Breast epithelium (tissue), 4 donors: ENCODE data around the gene TRAM2. TPM values are rescaled to one million over a fixed set of nuclear protein-coding genes. Genes with fewer than 3 reads are reported as not detected.
A peak's percentile ranks its signal among the peaks of the same experiment; 100 is the strongest.

Source experiments
- DNase-seq, 2 donors: peaks; one replicate each; pipeline ENCODE4 v3.0.0-alpha.2; 2019; ENCODE audit warnings: low spot score in 2 of 2
- H3K27ac ChIP-seq, 2 donors: fragments of 200-600 bp; sonication (generic) in 1 of 2; one replicate each; pipeline ENCODE4 v1.5.1; 2016 to 2019; ENCODE audit warnings: mild to moderate bottlenecking in 1 of 2
- H3K27me3 ChIP-seq, 2 donors: fragments of 200-600 bp; sonication (generic) in 1 of 2; one replicate each; pipeline versions ENCODE4 v1.5.1 to v1.6.0; 2017 to 2019; ENCODE audit warnings: control low read depth in 1 of 2, mild to moderate bottlenecking in 1 of 2
- H3K36me3 ChIP-seq: fragments of 200-600 bp; one replicate; pipeline ENCODE4 v1.5.1; 2019
- H3K4me1 ChIP-seq, 2 donors: fragments of 200-600 bp; sonication (generic); one replicate each; pipeline ENCODE4 v1.5.1; 2016 to 2019; ENCODE audit warnings: control low read depth in 1 of 2
- H3K4me3 ChIP-seq, 3 donors: fragments of 200-600 bp; sonication (generic); 1 replicate in 2 of 3; 2 replicates in 1 of 3; pipeline ENCODE4 v1.5.1; 2016 to 2019; ENCODE audit warnings: mild to moderate bottlenecking in 3 of 3, moderate library complexity in 2 of 3
- H3K9me3 ChIP-seq, 2 donors: fragments of 200-600 bp; sonication (generic) in 1 of 2; one replicate each; pipeline ENCODE4 v1.5.1; 2016 to 2019; ENCODE audit warnings: control low read depth in 1 of 2
- CTCF ChIP-seq, 3 donors: fragments of 450-650 bp; IDR thresholded peaks; one replicate each; pipeline ENCODE4 v1.5.1; 2016 to 2017; ENCODE audit warnings: antibody characterized with exemption in 3 of 3, mild to moderate bottlenecking in 3 of 3, moderate library complexity in 3 of 3
- POLR2A ChIP-seq: fragments of 450-650 bp; IDR thresholded peaks from one replicate; pipeline ENCODE4 v1.6.1; 2016; ENCODE audit warnings: antibody characterized with exemption, mild to moderate bottlenecking, moderate library complexity
- POLR2AphosphoS5 ChIP-seq, 3 donors: sonication (generic); formaldehyde crosslinking; IDR thresholded peaks; one replicate each; pipeline ENCODE4 v1.6.1; 2017; ENCODE audit warnings: antibody characterized with exemption in 3 of 3
- intact Hi-C: fragments of 100-400 bp; cut with DNase I; formaldehyde crosslinking; loops from one replicate; pipeline ENCODE4 v1.15.1; 2023; ENCODE audit warnings: low total_unique reads
- total RNA-seq, 3 donors: library from RNA; depleted of rRNA; stranded (reverse); fragments of >200 nt; gene quantifications; one replicate each; pipeline ENCODE4 v1.1.0, GENCODE V29; 2016

The TRAM2 gene
- total RNA-seq, 3 donors from 2014 or later: 11.9 to 33.0 (median 24.3) TPM

GRCh38 chr6:52580905-52581304 lies 4.0 kb upstream of the TRAM2 start:
- Histone ChIP-seq H3K27ac (no peak overlapping the region), H3K27me3 (no peaks in the 10 kb centered on the region), H3K4me1 (no peaks in the 10 kb centered on the region), H3K4me3 (no peak overlapping the region), H3K36me3 (no peaks in the 10 kb centered on the region), H3K9me3 (no peaks in the 10 kb centered on the region)
- TF ChIP-seq CTCF (IDR thresholded peaks at IDR 0.05) (no peak), POLR2A (no peak), POLR2AphosphoS5 (IDR thresholded peaks at IDR 0.05) (no peak)
- DNase-seq: no peak
- intact Hi-C loops: no loop called here

- H3K27me3 ChIP-seq: no peaks in the 10 kb centered on the region
- no peaks in the 10 kb centered on the region for H3K36me3 ChIP-seq
- DNase-seq: no peak
- TF ChIP-seq POLR2A (no peak), POLR2AphosphoS5 (IDR thresholded peaks at IDR 0.05) (no peak), CTCF (IDR thresholded peaks at IDR 0.05) (no peak)
- intact Hi-C loops: loop anchor here (10.0 kb wide), 1 partner anchor 74 kb away; no protein-coding TSS in a partner anchor
- no peaks in the 10 kb centered on the region for H3K9me3 ChIP-seq
- H3K4me3 ChIP-seq: no peak overlapping the region
- no peaks in the 10 kb centered on the region for H3K4me1 ChIP-seq
- no peak overlapping the region for H3K27ac ChIP-seq
Measured at GRCh38 chr6:52579006-52579660, 2.3 kb upstream of the TRAM2 start.

DNA sequence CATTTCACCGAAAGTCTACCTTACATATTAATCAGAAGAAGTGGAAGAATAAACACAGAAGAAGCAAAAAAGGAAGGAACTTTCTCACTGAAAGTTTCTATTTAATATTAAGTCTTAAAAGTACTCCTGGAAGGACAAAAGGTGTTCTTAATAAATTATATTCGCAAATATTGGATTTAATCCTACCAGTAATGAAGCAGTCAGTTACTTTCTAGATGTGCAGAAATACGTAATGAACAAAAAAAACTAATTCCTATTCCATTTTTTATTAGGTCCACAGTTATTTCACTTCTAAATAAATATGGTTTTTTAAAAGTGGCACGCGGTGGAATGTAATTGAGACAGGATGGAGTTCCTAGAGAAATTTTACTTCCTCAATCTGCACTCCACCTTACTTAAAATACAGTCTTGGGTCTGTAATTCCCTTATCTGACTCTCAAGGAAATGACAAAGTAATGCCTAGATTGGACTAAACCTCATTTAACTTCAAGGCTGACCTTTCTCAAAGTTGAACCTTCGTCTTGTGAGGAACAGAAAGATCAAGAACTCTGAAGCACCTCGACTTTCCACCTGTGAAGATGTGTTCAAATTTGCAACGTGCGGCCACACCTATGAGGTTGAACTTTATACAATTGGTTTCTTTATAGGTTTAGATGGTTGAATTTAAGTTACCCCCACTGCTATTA lies 1.1 kb upstream of the TRAM2 start:
- Histone ChIP-seq H3K4me3 (peak overlapping the region; percentile 84 to 92 (median 87)), H3K36me3 (no peaks in the 10 kb centered on the region), H3K4me1 (peaks cover 0 to 6% of the 10 kb centered on the region in 2 donors), H3K27me3 (no peaks in the 10 kb centered on the region), H3K9me3 (no peaks in the 10 kb centered on the region), H3K27ac (peak overlapping the region; percentile 98 to 99)
- DNase-seq: no peak
- no peak for TF ChIP-seq POLR2AphosphoS5 (IDR thresholded peaks at IDR 0.05)
- no peak for TF ChIP-seq CTCF (IDR thresholded peaks at IDR 0.05)
- TF ChIP-seq POLR2A: no peak
- intact Hi-C loops: loop anchor here (10.0 kb wide), 1 partner anchor 73 kb away; no protein-coding TSS in a partner anchor

GRCh38 chr6:52576392-52577021 lies 353 bp downstream of the TRAM2 start:
- no peak for TF ChIP-seq POLR2A
- peak in 2 of 3 donors; percentile 31 to 34 for TF ChIP-seq CTCF (IDR thresholded peaks at IDR 0.05)
- TF ChIP-seq POLR2AphosphoS5 (IDR thresholded peaks at IDR 0.05): peak in 1 of 3 donors; percentile 11
- intact Hi-C loops: loop anchor here (10.0 kb wide), 1 partner anchor 72 kb away; no protein-coding TSS in a partner anchor
- DNase-seq: peak; percentile 30 to 56
- H3K4me3 ChIP-seq: peak overlapping the region; percentile 84 to 92 (median 87)
- no peaks in the 10 kb centered on the region for H3K36me3 ChIP-seq
- H3K4me1 ChIP-seq: peaks cover 2 to 6% of the 10 kb centered on the region in 2 donors
- H3K9me3 ChIP-seq: no peaks in the 10 kb centered on the region
- H3K27ac ChIP-seq: peak overlapping the region; percentile 98 to 99
- no peaks in the 10 kb centered on the region for H3K27me3 ChIP-seq
